DOHH2 (cell line): Measurements from ENCODE around the gene TTC33.

ENCODE experiments used
- H3F3A ChIP-seq: fragments of 200-600 bp; sonication (generic), shearing (Covaris generic); 2 replicates; pipeline ENCODE4 v1.6.0; 2016; ENCODE audit warnings: antibody characterized with exemption, mild to moderate bottlenecking; ENCODE audit not compliant: control insufficient read depth, insufficient read depth
- H3K27ac ChIP-seq: fragments of 200-600 bp; sonication (generic); 2 replicates; pipeline ENCODE4 v1.5.1; 2014; ENCODE audit warnings: low read depth, mild to moderate bottlenecking, low read length, moderate library complexity
- H3K27me3 ChIP-seq: fragments of 200-600 bp; sonication (generic); 2 replicates; pipeline ENCODE4 v1.6.1; 2014; ENCODE audit warnings: mild to moderate bottlenecking, low read length, mixed read lengths; ENCODE audit not compliant: control insufficient read depth
- H3K36me3 ChIP-seq: fragments of 200-600 bp; sonication (generic); 2 replicates; pipeline ENCODE4 v1.6.1; 2014; ENCODE audit warnings: mild to moderate bottlenecking, low read length, moderate library complexity, mixed read lengths; ENCODE audit not compliant: control insufficient read depth
- H3K4me1 ChIP-seq: fragments of 200-600 bp; sonication (generic); 2 replicates; pipeline ENCODE4 v1.6.1; 2014; ENCODE audit warnings: mild to moderate bottlenecking, low read length, mixed read lengths; ENCODE audit not compliant: control insufficient read depth
- H3K4me2 ChIP-seq: fragments of 200-600 bp; sonication (generic); 2 replicates; pipeline ENCODE4 v1.6.0; 2014; ENCODE audit warnings: mild to moderate bottlenecking, low read length, moderate library complexity
- H3K4me3 ChIP-seq: fragments of 200-600 bp; sonication (generic); 2 replicates; pipeline ENCODE4 v1.5.1; 2014; ENCODE audit warnings: mild to moderate bottlenecking, low read length, mixed read lengths
- H3K79me2 ChIP-seq: fragments of 200-600 bp; sonication (generic); 2 replicates; pipeline ENCODE4 v1.6.1; 2014; ENCODE audit warnings: mild to moderate bottlenecking, low read length, mixed read lengths; ENCODE audit not compliant: control insufficient read depth
- H3K9me2 ChIP-seq: fragments of 200-600 bp; sonication (generic); replicated peaks from 2 replicates; pipeline ENCODE4 v1.6.1; 2014; ENCODE audit warnings: mild to moderate bottlenecking, low read length, mixed read lengths; ENCODE audit not compliant: control insufficient read depth
- H3K9me3 ChIP-seq: fragments of 200-600 bp; sonication (generic); 2 replicates; pipeline ENCODE4 v1.6.1; 2014; ENCODE audit warnings: antibody characterized with exemption, low read length, mixed read lengths; ENCODE audit not compliant: control insufficient read depth, insufficient read depth
- H4K20me1 ChIP-seq: fragments of 200-600 bp; sonication (generic); 2 replicates; pipeline ENCODE4 v1.6.0; 2014; ENCODE audit warnings: low read depth, mild to moderate bottlenecking, antibody characterized with exemption, low read length, moderate library complexity; ENCODE audit not compliant: control insufficient read depth, insufficient read depth
- CTCF ChIP-seq: fragments of 200-600 bp; sonication (generic); IDR thresholded peaks from one replicate; pipeline ENCODE4 v1.5.1; 2014; ENCODE audit warnings: antibody characterized with exemption, mild to moderate bottlenecking, low read depth, low read length; ENCODE audit not compliant: poor library complexity, severe bottlenecking
- EZH2phosphoT487 ChIP-seq: fragments of 200-600 bp; sonication (generic); IDR thresholded peaks from 2 replicates; pipeline ENCODE4 v1.6.1; 2017; ENCODE audit warnings: borderline replicate concordance, mild to moderate bottlenecking, antibody characterized with exemption, low read length, moderate library complexity, mixed read lengths

Gene TTC33

DNA sequence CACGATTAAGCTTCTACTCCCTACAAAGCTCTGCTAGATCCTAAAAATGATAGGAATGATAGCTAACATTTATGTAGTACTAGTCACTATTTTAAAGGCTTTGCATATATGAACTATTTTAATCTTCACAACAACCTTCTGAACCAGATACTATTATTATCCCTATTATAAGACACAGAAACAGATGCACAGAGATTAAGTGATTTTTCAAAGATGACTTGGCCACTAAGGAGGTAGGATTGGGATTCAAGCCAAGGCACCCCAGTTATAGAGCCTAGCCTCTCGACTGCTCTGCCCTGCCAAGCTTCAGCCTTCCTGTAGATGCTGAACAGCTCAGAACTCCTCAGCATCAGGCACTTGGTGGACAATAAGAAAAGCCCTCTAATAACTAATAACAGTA lies 277.0 kb downstream of the TTC33 start:
- Histone ChIP-seq H3K36me3 (no peaks in the 10 kb centered on the region), H3K27ac (no peak overlapping the region), H3K9me2 (no peaks in the 10 kb centered on the region), H3K4me1 (peaks cover 4% of the 10 kb centered on the region; the same call in 1 of the 2 replicates), H3K27me3 (no peaks in the 10 kb centered on the region), H3F3A (no peaks in the 10 kb centered on the region), H3K9me3 (no peaks in the 10 kb centered on the region), H3K4me2 (no peak overlapping the region), H4K20me1 (no peaks in the 10 kb centered on the region), H3K4me3 (no peak overlapping the region), H3K79me2 (no peaks in the 10 kb centered on the region)
- TF ChIP-seq EZH2phosphoT487 (no peak), CTCF (no peak)

- Histone ChIP-seq H4K20me1 (no peaks in the 10 kb centered on the region), H3K4me3 (no peak overlapping the region), H3K36me3 (no peaks in the 10 kb centered on the region), H3K79me2 (no peaks in the 10 kb centered on the region), H3F3A (no peaks in the 10 kb centered on the region), H3K27me3 (no peaks in the 10 kb centered on the region), H3K27ac (no peak overlapping the region), H3K4me2 (no peak overlapping the region), H3K9me3 (no peaks in the 10 kb centered on the region), H3K4me1 (peaks cover 4% of the 10 kb centered on the region; the same call in 1 of the 2 replicates), H3K9me2 (no peaks in the 10 kb centered on the region)
- TF ChIP-seq CTCF (no peak), EZH2phosphoT487 (no peak)
These were observed 277.8 kb downstream of the TTC33 start for GRCh38 chr5:40477856-40478546.

DNA sequence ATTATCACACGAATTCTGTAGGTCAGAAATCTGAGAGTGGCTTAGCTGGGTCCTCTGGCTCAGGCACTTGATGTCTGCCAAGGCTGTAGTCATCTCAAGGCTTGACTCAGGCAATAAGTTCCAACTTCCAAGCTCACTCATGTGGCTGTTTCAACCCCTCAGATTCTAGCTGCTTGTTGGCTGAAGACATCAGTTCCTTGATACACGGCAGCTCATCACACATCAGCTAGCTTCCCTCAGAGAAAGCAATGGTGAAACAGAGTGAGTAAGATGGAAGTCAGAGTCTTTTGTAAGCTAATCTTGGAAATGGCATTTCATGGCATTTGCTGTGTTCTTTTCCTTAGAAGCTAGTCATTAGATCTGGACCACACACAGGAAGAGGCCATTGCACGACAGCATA lies 280.2 kb downstream of the TTC33 start:
- H3K27ac ChIP-seq = no peak overlapping the region
- H3K9me3 ChIP-seq = no peaks in the 10 kb centered on the region
- no peaks in the 10 kb centered on the region for H3K36me3 ChIP-seq
- no peaks in the 10 kb centered on the region for H3K27me3 ChIP-seq
- peaks cover 4% of the 10 kb centered on the region; the same call in 1 of the 2 replicates for H3K4me1 ChIP-seq
- no peak overlapping the region for H3K4me2 ChIP-seq
- TF ChIP-seq CTCF (no peak), EZH2phosphoT487 (no peak)
- H3F3A ChIP-seq = no peaks in the 10 kb centered on the region
- no peaks in the 10 kb centered on the region for H3K79me2 ChIP-seq
- no peak overlapping the region for H3K4me3 ChIP-seq
- no peaks in the 10 kb centered on the region for H4K20me1 ChIP-seq
- no peaks in the 10 kb centered on the region for H3K9me2 ChIP-seq
